H1 (cell line): ENCODE data around the gene ZCRB1. TPM values are rescaled to one million over a fixed set of nuclear protein-coding genes. Genes with fewer than 3 reads are reported as not detected.

Experiments used
- CHD7 ChIP-seq: fragments of 300-600 bp; sonication (generic); IDR thresholded peaks from 2 replicates; pipeline ENCODE4 v1.7.1; 2012; ENCODE audit warnings: low read length, moderate library complexity, mild to moderate bottlenecking, inconsistent platforms; ENCODE audit not compliant: insufficient replicate concordance
- CTBP2 ChIP-seq: IDR thresholded peaks from 2 replicates; pipeline ENCODE4 v1.7.0; 2011; ENCODE audit warnings: borderline replicate concordance, mild to moderate bottlenecking, moderate library complexity, mixed read lengths, low read length; ENCODE audit not compliant: insufficient read depth, insufficient read length
- SAP30 ChIP-seq: fragments of 300-600 bp; sonication (generic); IDR thresholded peaks from 2 replicates; pipeline ENCODE4 v1.7.1; 2012; ENCODE audit warnings: low read length, moderate library complexity, mild to moderate bottlenecking, inconsistent platforms; ENCODE audit not compliant: insufficient read depth, insufficient replicate concordance
- SP2 ChIP-seq: IDR thresholded peaks from 2 replicates; pipeline ENCODE4 v1.6.1; 2012; ENCODE audit warnings: mild to moderate bottlenecking, low read length, inconsistent platforms
- TBP ChIP-seq: IDR thresholded peaks from 2 replicates; pipeline ENCODE4 v1.6.1; 2011; ENCODE audit warnings: low read depth, low read length, improper control_type of control experiment
- polyA plus RNA-seq, 7 experiments: library from polyadenylated mRNA; depleted of rRNA in 3 of 7; stranded (reverse) in 5 of 7; unstranded in 2 of 7; fragments of >200 nt in 5 of 7; fragments of 200-250 nt in 2 of 7; gene quantifications; 1 replicate in 5 of 7; 2 replicates in 1 of 7; 4 replicates in 1 of 7; pipeline versions ENCODE4 v1.2.1 to v1.2.3, GENCODE V29; 2011 to 2013; ENCODE audit warnings: missing spikeins in 2 of 7, mixed read lengths in 2 of 7
- total RNA-seq: library from RNA; stranded (reverse); fragmentation: NEBNext Ultra II Directional; extraction: Animal tissue kit (Norgen Biotek cat#: 25700); gene quantifications from 2 replicates; pipeline ENCODE4 v1.2.1, GENCODE V29; 2021

ZCRB1 gene
- total and polyA plus RNA-seq, 2 of the 8 experiments (the other 6 are each of a cell fraction or from before 2014, with no cell fraction given), result 22.0 to 52.5 TPM

- TF ChIP-seq CHD7 (no peak), SP2 (no peak), SAP30 (no peak), CTBP2 (no peak), TBP (no peak)
Observed at GRCh38 chr12:42286741-42287140, 39.2 kb downstream of the ZCRB1 start (continued).
